Neural progenitor cell (in vitro differentiated cells): ENCODE data around the gene KLHL26. TPM values are rescaled to one million over a fixed set of nuclear protein-coding genes. Genes with fewer than 3 reads are reported as not detected.

Source experiments
- DNase-seq: peaks from one replicate; pipeline ENCODE4 v3.0.0-alpha.2; 2016; ENCODE audit warnings: low spot score
- H2AFZ ChIP-seq: fragments of 200-600 bp; sonication (generic); replicated peaks from 2 replicates; pipeline ENCODE4 v1.6.1; 2016; ENCODE audit warnings: antibody characterized with exemption
- H3F3A ChIP-seq: fragments of 200-600 bp; sonication (generic); 2 replicates; pipeline ENCODE4 v1.6.1; 2016; ENCODE audit warnings: antibody characterized with exemption, low read depth
- H3K27ac ChIP-seq: fragments of 200-600 bp; sonication (generic); 2 replicates; pipeline ENCODE4 v1.5.1; 2016; ENCODE audit warnings: mild to moderate bottlenecking
- H3K27me3 ChIP-seq: fragments of 200-600 bp; sonication (generic); 2 replicates; pipeline ENCODE4 v1.6.1; 2016; ENCODE audit warnings: mild to moderate bottlenecking, moderate library complexity
- H3K36me3 ChIP-seq: fragments of 200-600 bp; sonication (generic); 2 replicates; pipeline ENCODE4 v1.5.1; 2016
- H3K4me1 ChIP-seq: fragments of 200-600 bp; sonication (generic); 2 replicates; pipeline ENCODE4 v1.6.1; 2016; ENCODE audit warnings: mixed run types
- H3K4me2 ChIP-seq: fragments of 200-600 bp; sonication (generic); 2 replicates; pipeline ENCODE4 v1.6.1; 2016
- H3K4me3 ChIP-seq: fragments of 200-600 bp; sonication (generic); 2 replicates; pipeline ENCODE4 v1.5.1; 2016
- H3K79me2 ChIP-seq: fragments of 200-600 bp; sonication (generic); 2 replicates; pipeline ENCODE4 v1.6.1; 2016; ENCODE audit warnings: low read depth
- H3K9ac ChIP-seq: fragments of 200-600 bp; sonication (generic); 2 replicates; pipeline ENCODE4 v1.6.1; 2016
- H3K9me3 ChIP-seq: fragments of 200-600 bp; sonication (generic); 2 replicates; pipeline ENCODE4 v1.5.1; 2016; ENCODE audit warnings: low read depth
- H4K20me1 ChIP-seq: fragments of 200-600 bp; sonication (generic); 2 replicates; pipeline ENCODE4 v1.6.1; 2016; ENCODE audit warnings: low read depth
- H3K27ac Mint-ChIP-seq: 3 replicates; pipeline ENCODE4 v1.8.0; 2021; ENCODE audit warnings: mixed read lengths
- H3K27me3 Mint-ChIP-seq: 2 replicates; pipeline ENCODE4 v1.8.0; 2022; ENCODE audit warnings: low read depth, mild to moderate bottlenecking, inconsistent platforms, moderate library complexity, mixed read lengths; ENCODE audit not compliant: insufficient read depth
- H3K36me3 Mint-ChIP-seq: 3 replicates; pipeline ENCODE4 v1.8.0; 2021; ENCODE audit warnings: mixed read lengths
- H3K4me1 Mint-ChIP-seq: 3 replicates; pipeline ENCODE4 v1.8.0; 2021; ENCODE audit warnings: mixed read lengths
- H3K4me3 Mint-ChIP-seq: 3 replicates; pipeline ENCODE4 v1.8.0; 2021; ENCODE audit warnings: mild to moderate bottlenecking, moderate library complexity, mixed read lengths
- H3K9me3 Mint-ChIP-seq: 3 replicates; pipeline ENCODE4 v1.8.0; 2020; ENCODE audit warnings: mixed read lengths
- EZH2 ChIP-seq: fragments of 200-600 bp; sonication (generic); IDR thresholded peaks from 2 replicates; pipeline ENCODE4 v1.6.1; 2017; ENCODE audit warnings: antibody characterized with exemption, mild to moderate bottlenecking, moderate library complexity
- EZH2phosphoT487 ChIP-seq: fragments of 200-600 bp; sonication (generic); IDR thresholded peaks from 2 replicates; pipeline ENCODE4 v1.6.1; 2017; ENCODE audit warnings: antibody characterized with exemption
- total RNA-seq: library from RNA; depleted of rRNA; stranded (reverse); fragments of >200 nt; gene quantifications from 2 replicates; pipeline ENCODE4 v1.2.3, GENCODE V29; 2015; ENCODE audit warnings: low replicate concordance
- TF ChIP-seq, protein P1 (sequence below): fragments of 200-600 bp; sonication (generic); IDR thresholded peaks from 2 replicates; pipeline ENCODE4 v1.5.1; 2017; ENCODE audit warnings: antibody characterized with exemption, mild to moderate bottlenecking

The KLHL26 gene
- total RNA-seq, 1 donor from 2014 or later = 5.8 TPM

DNA sequence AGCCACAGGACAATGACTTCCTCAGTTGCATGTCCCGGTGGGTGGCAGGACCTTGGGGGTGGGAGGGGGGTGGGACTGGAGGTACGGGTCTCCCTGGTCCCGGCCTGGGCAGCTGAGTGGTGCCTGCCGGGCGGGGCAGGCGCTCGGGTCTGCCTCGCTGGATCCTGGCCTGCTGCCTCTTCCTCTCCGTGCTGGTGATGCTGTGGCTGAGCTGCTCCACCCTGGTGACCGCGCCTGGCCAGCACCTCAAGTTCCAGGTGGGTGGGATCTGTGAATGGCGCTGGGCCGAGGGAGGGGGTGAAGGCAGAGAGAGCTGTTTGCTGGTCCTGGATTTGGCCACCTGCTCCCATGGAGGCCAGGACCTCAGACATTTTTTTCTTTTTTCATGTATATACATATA, 18.6 kb upstream of the KLHL26 start:
- Histone ChIP-seq H3K4me1 (peaks cover 8% of the 10 kb centered on the region), H3K9ac (no peak overlapping the region), H3K27ac (no peak overlapping the region), H3K4me3 (no peak overlapping the region), H2AFZ (no peak overlapping the region), H3K4me2 (no peak overlapping the region), H4K20me1 (peaks cover 7% of the 10 kb centered on the region), H3K79me2 (no peaks in the 10 kb centered on the region), H3K27me3 (peaks cover 53% of the 10 kb centered on the region), H3K9me3 (no peaks in the 10 kb centered on the region), H3F3A (no peaks in the 10 kb centered on the region), H3K36me3 (no peaks in the 10 kb centered on the region)
- Mint-ChIP-seq H3K27me3 (peaks cover 35% of the 10 kb centered on the region), H3K36me3 (peaks cover 5% of the 10 kb centered on the region), H3K27ac (no peak overlapping the region), H3K4me3 (no peak overlapping the region), H3K4me1 (peaks cover 6% of the 10 kb centered on the region), H3K9me3 (peaks cover 5% of the 10 kb centered on the region)
- DNase-seq = no peak
- TF ChIP-seq, protein P1, sequence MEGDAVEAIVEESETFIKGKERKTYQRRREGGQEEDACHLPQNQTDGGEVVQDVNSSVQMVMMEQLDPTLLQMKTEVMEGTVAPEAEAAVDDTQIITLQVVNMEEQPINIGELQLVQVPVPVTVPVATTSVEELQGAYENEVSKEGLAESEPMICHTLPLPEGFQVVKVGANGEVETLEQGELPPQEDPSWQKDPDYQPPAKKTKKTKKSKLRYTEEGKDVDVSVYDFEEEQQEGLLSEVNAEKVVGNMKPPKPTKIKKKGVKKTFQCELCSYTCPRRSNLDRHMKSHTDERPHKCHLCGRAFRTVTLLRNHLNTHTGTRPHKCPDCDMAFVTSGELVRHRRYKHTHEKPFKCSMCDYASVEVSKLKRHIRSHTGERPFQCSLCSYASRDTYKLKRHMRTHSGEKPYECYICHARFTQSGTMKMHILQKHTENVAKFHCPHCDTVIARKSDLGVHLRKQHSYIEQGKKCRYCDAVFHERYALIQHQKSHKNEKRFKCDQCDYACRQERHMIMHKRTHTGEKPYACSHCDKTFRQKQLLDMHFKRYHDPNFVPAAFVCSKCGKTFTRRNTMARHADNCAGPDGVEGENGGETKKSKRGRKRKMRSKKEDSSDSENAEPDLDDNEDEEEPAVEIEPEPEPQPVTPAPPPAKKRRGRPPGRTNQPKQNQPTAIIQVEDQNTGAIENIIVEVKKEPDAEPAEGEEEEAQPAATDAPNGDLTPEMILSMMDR = no peak
- TF ChIP-seq EZH2phosphoT487 (no peak), EZH2 (no peak)

DNA sequence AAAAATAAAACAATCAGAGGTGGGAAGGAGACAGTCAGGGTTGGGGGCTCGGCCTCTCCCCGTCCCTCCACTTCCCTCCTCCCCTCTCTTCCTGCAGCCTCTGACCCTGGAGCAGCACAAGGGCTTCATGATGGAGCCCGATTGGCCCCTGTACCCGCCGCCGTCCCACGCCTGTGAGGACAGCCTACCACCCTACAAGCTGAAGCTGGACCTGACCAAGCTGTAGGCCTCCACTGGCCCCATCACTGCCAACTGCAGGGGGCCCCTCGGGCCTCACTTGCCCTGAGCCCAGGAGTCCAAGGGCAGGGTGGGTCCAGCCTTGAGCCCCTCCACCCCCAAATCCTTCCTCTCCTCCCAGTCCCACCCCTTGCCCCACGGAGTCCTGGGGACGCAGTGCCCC, 16.5 kb upstream of the KLHL26 start:
- no peaks in the 10 kb centered on the region for H3K4me1 Mint-ChIP-seq
- H3K9ac ChIP-seq = no peak overlapping the region
- H3K27ac Mint-ChIP-seq = no peak overlapping the region
- peaks cover 5% of the 10 kb centered on the region for H3K36me3 Mint-ChIP-seq
- no peak for DNase-seq
- H3K79me2 ChIP-seq = no peaks in the 10 kb centered on the region
- H4K20me1 ChIP-seq = no peaks in the 10 kb centered on the region
- no peak overlapping the region for H2AFZ ChIP-seq
- H3F3A ChIP-seq = no peaks in the 10 kb centered on the region
- no peak for TF ChIP-seq EZH2phosphoT487
- TF ChIP-seq, protein P1 = no peak
- no peak for TF ChIP-seq EZH2
- no peak overlapping the region for H3K4me3 ChIP-seq
- no peaks in the 10 kb centered on the region for H3K36me3 ChIP-seq
- H3K4me1 ChIP-seq = no peaks in the 10 kb centered on the region
- H3K27me3 Mint-ChIP-seq = peaks cover 17% of the 10 kb centered on the region
- no peak overlapping the region for H3K4me3 Mint-ChIP-seq
- H3K27ac ChIP-seq = no peak overlapping the region
- no peaks in the 10 kb centered on the region for H3K9me3 ChIP-seq
- H3K27me3 ChIP-seq = peaks cover 48% of the 10 kb centered on the region
- H3K9me3 Mint-ChIP-seq = peaks cover 5% of the 10 kb centered on the region
- H3K4me2 ChIP-seq = no peak overlapping the region

DNA sequence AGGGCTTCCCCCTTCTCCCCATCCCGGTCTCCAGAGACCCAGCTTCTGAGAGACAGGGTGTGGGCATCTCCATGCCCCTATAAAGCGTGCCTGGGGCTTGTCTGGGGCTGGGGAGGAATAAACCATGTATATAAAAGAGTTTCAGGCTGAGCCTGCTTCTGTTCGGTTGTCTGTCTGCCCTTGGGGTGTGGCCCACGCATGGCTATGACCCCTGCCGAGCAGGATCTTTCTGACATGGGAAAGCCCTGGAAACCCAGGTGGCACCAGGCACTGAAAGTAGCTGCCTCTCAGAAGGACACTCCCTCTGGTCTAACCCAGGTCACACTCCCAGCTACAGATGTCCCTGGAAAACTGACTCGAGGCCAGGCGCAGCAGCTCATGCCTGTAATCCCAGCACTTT, 15.9 kb upstream of the KLHL26 start:
- Mint-ChIP-seq H3K9me3 (peaks cover 5% of the 10 kb centered on the region), H3K27me3 (peaks cover 16% of the 10 kb centered on the region), H3K4me3 (no peak overlapping the region), H3K36me3 (peaks cover 5% of the 10 kb centered on the region), H3K4me1 (no peaks in the 10 kb centered on the region), H3K27ac (no peak overlapping the region)
- H2AFZ ChIP-seq = no peak overlapping the region
- no peak overlapping the region for H3K4me3 ChIP-seq
- H3K4me2 ChIP-seq = no peak overlapping the region
- no peaks in the 10 kb centered on the region for H3K9me3 ChIP-seq
- no peak for DNase-seq
- TF ChIP-seq, protein P1 = no peak
- no peak for TF ChIP-seq EZH2phosphoT487
- TF ChIP-seq EZH2 = no peak
- peaks cover 43% of the 10 kb centered on the region for H3K27me3 ChIP-seq
- H3K9ac ChIP-seq = no peak overlapping the region
- H3K36me3 ChIP-seq = no peaks in the 10 kb centered on the region
- no peaks in the 10 kb centered on the region for H3K79me2 ChIP-seq
- no peaks in the 10 kb centered on the region for H3F3A ChIP-seq
- H3K4me1 ChIP-seq = no peaks in the 10 kb centered on the region
- H4K20me1 ChIP-seq = no peaks in the 10 kb centered on the region
- no peak overlapping the region for H3K27ac ChIP-seq

GRCh38 chr19:18626906-18627305, 9.9 kb upstream of the KLHL26 start:
- H3K27me3 ChIP-seq = peaks cover 38% of the 10 kb centered on the region
- H3K9ac ChIP-seq = no peak overlapping the region
- H3K36me3 Mint-ChIP-seq = no peaks in the 10 kb centered on the region
- no peak for DNase-seq
- no peak overlapping the region for H3K4me3 ChIP-seq
- H3K27me3 Mint-ChIP-seq = peaks cover 8% of the 10 kb centered on the region
- no peaks in the 10 kb centered on the region for H3F3A ChIP-seq
- H3K27ac ChIP-seq = no peak overlapping the region
- H3K9me3 Mint-ChIP-seq = no peaks in the 10 kb centered on the region
- peak overlapping the region; percentile 51 for H3K27ac Mint-ChIP-seq
- no peaks in the 10 kb centered on the region for H4K20me1 ChIP-seq
- no peaks in the 10 kb centered on the region for H3K79me2 ChIP-seq
- H3K9me3 ChIP-seq = no peaks in the 10 kb centered on the region
- no peaks in the 10 kb centered on the region for H3K36me3 ChIP-seq
- H3K4me1 ChIP-seq = no peaks in the 10 kb centered on the region
- H3K4me1 Mint-ChIP-seq = peaks cover 28% of the 10 kb centered on the region
- TF ChIP-seq EZH2 = no peak
- TF ChIP-seq, protein P1 = no peak
- no peak for TF ChIP-seq EZH2phosphoT487
- H2AFZ ChIP-seq = no peak overlapping the region
- peak overlapping the region; percentile 58 for H3K4me3 Mint-ChIP-seq
- H3K4me2 ChIP-seq = no peak overlapping the region
